HCT116 (cell line): ENCODE data around the gene POLE. TPM values are rescaled to one million over a fixed set of nuclear protein-coding genes. Genes with fewer than 3 reads are reported as not detected.
A peak's percentile ranks its signal among the peaks of the same experiment; 100 is the strongest.

Experiments
- ATAC-seq: fragments of 200-7000 bp; cut with Tn5 transposase; 2 replicates; pipeline ENCODE4 v1.9.1; 2020; ENCODE audit warnings: mild to moderate bottlenecking, moderate library complexity
- BruUV-seq: library from RNA; stranded (reverse); fragments of 400-500 nt; replicated peaks from 2 replicates; lab custom pipeline; 2021; lab: Mats Ljungman, UMichigan
- CTCF ChIA-PET: fragments of 300-600 bp; sonication (Branson Sonifier 250); formaldehyde crosslinking; loops from one replicate; lab custom pipeline; 2021; ENCODE audit warnings: antibody characterized with exemption; lab: Charles Lee
- POLR2A ChIA-PET: fragments of 300-600, 350-600 bp; sonication (Branson Sonifier 250); formaldehyde crosslinking; loops from one replicate; lab custom pipeline; 2021; ENCODE audit warnings: antibody characterized with exemption; lab: Charles Lee
- RAD21 ChIA-PET, 2 experiments: fragments of 300-600 bp; sonication (Branson Sonifier 250); formaldehyde crosslinking; loops; one replicate each; lab custom pipeline; 2023; ENCODE audit warnings: low total read pairs in 2 of 2; ENCODE audit not compliant: uncharacterized antibody in 2 of 2, unreplicated experiment in 2 of 2, low non-redundant PET in 1 of 2; lab: Charles Lee
- DNase-seq: peaks from one replicate; pipeline ENCODE4 v3.0.0-alpha.2; 2010; ENCODE audit warnings: low read depth, low spot score
- H2AFZ ChIP-seq: fragments of 200-600 bp; shearing (Covaris generic), sonication (generic); 2 replicates; pipeline ENCODE4 v1.6.1; 2017; ENCODE audit warnings: low read depth, mixed run types, mixed read lengths, antibody characterized with exemption, low read length; ENCODE audit not compliant: poor library complexity, severe bottlenecking
- H3K27ac ChIP-seq: 2 replicates; pipeline ENCODE4 v1.5.1; 2012; ENCODE audit warnings: low read depth, low read length
- H3K27me3 ChIP-seq: fragments of 200-600 bp; sonication (generic); 2 replicates; pipeline ENCODE4 v1.6.1; 2016; ENCODE audit warnings: mixed run types, low read length, mixed read lengths; ENCODE audit not compliant: insufficient read depth
- H3K36me3 ChIP-seq, 2 experiments: fragments of 200-500 bp in 1 of 2; fragments of 200-600 bp in 1 of 2; sonication (Bioruptor generic) in 1 of 2; sonication (generic) in 1 of 2; 2 replicates each; pipeline versions ENCODE4 v1.5.1 to v1.6.1; 2014 to 2016; ENCODE audit warnings: low read length in 2 of 2, inconsistent platforms in 1 of 2, mixed read lengths in 1 of 2, mixed run types in 1 of 2; ENCODE audit not compliant: insufficient read depth in 2 of 2, control insufficient read depth in 1 of 2
- H3K4me1 ChIP-seq, 2 experiments: fragments of 200-600 bp in 1 of 2; sonication (generic) in 1 of 2; 2 replicates each; pipeline versions ENCODE4 v1.5.1 to v1.6.1; 2012 to 2017; ENCODE audit warnings: low read length in 2 of 2, inconsistent platforms in 1 of 2, mild to moderate bottlenecking in 1 of 2, mixed read lengths in 1 of 2, mixed run types in 1 of 2, moderate library complexity in 1 of 2; ENCODE audit not compliant: insufficient read depth in 2 of 2, control insufficient read depth in 1 of 2
- H3K4me2 ChIP-seq: fragments of 200-600 bp; sonication (generic); 2 replicates; pipeline ENCODE4 v1.6.1; 2017; ENCODE audit warnings: mixed run types, low read length, mixed read lengths
- H3K4me3 ChIP-seq, 2 experiments: fragments of 200-600 bp in 1 of 2; sonication (generic) in 1 of 2; replicated peaks in 1 of 2; 2 replicates each; pipeline ENCODE4 v1.5.1; 2011 to 2016; ENCODE audit warnings: low read length in 2 of 2, control low read depth in 1 of 2, low read depth in 1 of 2, mild to moderate bottlenecking in 1 of 2, mixed read lengths in 1 of 2, mixed run types in 1 of 2
- H3K79me2 ChIP-seq: fragments of 200-600 bp; sonication (generic); 2 replicates; pipeline ENCODE4 v1.6.1; 2017; ENCODE audit warnings: mild to moderate bottlenecking, mixed run types, low read length, moderate library complexity, mixed read lengths; ENCODE audit not compliant: insufficient read depth
- H3K9ac ChIP-seq: fragments of 200-600 bp; sonication (generic); 2 replicates; pipeline ENCODE4 v1.6.1; 2016; ENCODE audit warnings: low read length, mixed read lengths
- H3K9me2 ChIP-seq: fragments of 200-600 bp; sonication (generic), shearing (Covaris generic); 2 replicates; pipeline ENCODE4 v1.6.1; 2017; ENCODE audit warnings: mixed run types, mild to moderate bottlenecking, moderate library complexity; ENCODE audit not compliant: insufficient read depth
- H3K9me3 ChIP-seq, 2 experiments: fragments of 200-500 bp in 1 of 2; fragments of 200-600 bp in 1 of 2; sonication (Bioruptor generic) in 1 of 2; sonication (generic) in 1 of 2; 2 replicates each; pipeline ENCODE4 v1.6.1; 2014 to 2017; ENCODE audit warnings: low read length in 2 of 2, mixed read lengths in 2 of 2, inconsistent platforms in 1 of 2, low read depth in 1 of 2, mild to moderate bottlenecking in 1 of 2, mixed run types in 1 of 2, moderate library complexity in 1 of 2; ENCODE audit not compliant: control insufficient read depth in 1 of 2, insufficient read depth in 1 of 2
- H4K20me1 ChIP-seq: fragments of 200-600 bp; sonication (generic), shearing (Covaris generic); 2 replicates; pipeline ENCODE4 v1.6.1; 2017; ENCODE audit warnings: mixed run types, mild to moderate bottlenecking, moderate library complexity; ENCODE audit not compliant: insufficient read depth
- CBX3 ChIP-seq: IDR thresholded peaks from 2 replicates; pipeline ENCODE4 v1.6.1; 2012; ENCODE audit warnings: low read depth
- CEBPB ChIP-seq: IDR thresholded peaks from 2 replicates; pipeline ENCODE4 v1.6.1; 2012; ENCODE audit warnings: low read depth
- CTCF ChIP-seq, 3 experiments: fragments of 200-600 bp in 1 of 3; sonication (generic) in 1 of 3; IDR thresholded peaks in 2 of 3; conservative IDR thresholded peaks in 1 of 3; 2 replicates each; pipeline ENCODE4 v1.5.1; 2012 to 2017; ENCODE audit warnings: low read depth in 2 of 3, low read length in 2 of 3, antibody characterized with exemption in 1 of 3, borderline replicate concordance in 1 of 3, control low read depth in 1 of 3, mild to moderate bottlenecking in 1 of 3, mixed read lengths in 1 of 3, mixed run types in 1 of 3, moderate library complexity in 1 of 3; ENCODE audit not compliant: insufficient read depth in 1 of 3
- ELF1 ChIP-seq: IDR thresholded peaks from 2 replicates; pipeline ENCODE4 v1.6.1; 2012; ENCODE audit warnings: low read depth, borderline replicate concordance
- FOSL1 ChIP-seq: IDR thresholded peaks from 2 replicates; pipeline ENCODE4 v1.6.1; 2012; ENCODE audit warnings: low read depth
- POLR2A ChIP-seq: IDR thresholded peaks from 2 replicates; pipeline ENCODE4 v1.7.0; 2011; ENCODE audit warnings: borderline replicate concordance; ENCODE audit not compliant: insufficient read depth, insufficient read length; ENCODE audit errors: extremely low read depth
- RAD21 ChIP-seq: IDR thresholded peaks from 2 replicates; pipeline ENCODE4 v1.6.1; 2012; ENCODE audit warnings: low read depth, mild to moderate bottlenecking
- SRF ChIP-seq: IDR thresholded peaks from 2 replicates; pipeline ENCODE4 v1.6.1; 2012; ENCODE audit warnings: low read depth
- YY1 ChIP-seq: IDR thresholded peaks from 2 replicates; pipeline ENCODE4 v1.6.1; 2011; ENCODE audit warnings: low read length, low read depth, moderate library complexity, mild to moderate bottlenecking; ENCODE audit not compliant: insufficient replicate concordance; ENCODE audit errors: extremely low read depth
- ZBTB33 ChIP-seq: IDR thresholded peaks from 2 replicates; pipeline ENCODE4 v1.6.1; 2011; ENCODE audit warnings: mild to moderate bottlenecking, low read length, moderate library complexity; ENCODE audit not compliant: insufficient replicate concordance; ENCODE audit errors: extremely low read depth
- ZFX ChIP-seq: fragments of 450-650 bp; IDR thresholded peaks from 2 replicates; pipeline ENCODE4 v1.6.1; 2017
- intact Hi-C: fragments of 100-400 bp; cut with micrococcal nuclease; formaldehyde crosslinking; loops from 2 replicates; pipeline ENCODE4 v1.10.0; 2022
- total RNA-seq: library from RNA; stranded (reverse); gene quantifications from one replicate; pipeline ENCODE4 v1.2.1, GENCODE V29; 2021; ENCODE audit not compliant: unreplicated experiment

The POLE gene
- total RNA-seq, 1 experiment from 2014 or later: 128 TPM

DNA sequence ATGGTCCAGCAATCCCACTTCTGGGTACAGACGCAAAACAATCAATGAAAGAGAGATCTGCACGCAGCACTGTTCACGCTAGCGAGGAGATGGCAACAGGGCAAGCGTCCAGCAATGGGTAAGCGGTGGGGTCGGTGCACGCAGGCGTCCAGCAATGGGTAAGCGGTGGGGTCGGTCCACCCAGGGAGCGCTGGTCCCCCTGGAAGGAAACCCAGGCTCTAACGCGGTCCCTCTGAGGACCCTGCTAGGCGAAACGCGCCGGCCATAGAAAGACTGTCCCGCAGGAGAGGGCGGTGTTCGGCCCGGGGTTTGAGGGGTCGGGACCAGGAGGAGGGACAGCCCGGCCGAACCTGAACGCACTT is 22.9 kb upstream of the POLE start:
- H3K9ac ChIP-seq: peak overlapping the region; percentile 93
- H3K79me2 ChIP-seq: peaks cover 49% of the 10 kb centered on the region
- H3K4me1 ChIP-seq: peaks cover 5 to 18% of the 10 kb centered on the region in 2 experiments
- TSS peak; percentile 90 for BruUV-seq
- H3K9me3 ChIP-seq: no peaks in the 10 kb centered on the region
- H3K27ac ChIP-seq: peak overlapping the region; percentile 91
- CTCF ChIA-PET: no interaction called here
- POLR2A ChIA-PET: no interaction called here
- no peaks in the 10 kb centered on the region for H3K27me3 ChIP-seq
- peaks cover 9 to 10% of the 10 kb centered on the region in 2 experiments; a peak in 3 of 4 replicates for H3K36me3 ChIP-seq
- intact Hi-C loops: no loop called here
- no peak for DNase-seq
- TF ChIP-seq SRF: no peak
- no peak for TF ChIP-seq RAD21
- no peak for TF ChIP-seq FOSL1
- no peak for TF ChIP-seq CEBPB
- TF ChIP-seq POLR2A: no peak
- no peak for TF ChIP-seq ZFX
- TF ChIP-seq ZBTB33: no peak
- no peak for TF ChIP-seq CTCF (IDR thresholded peaks at IDR 0.05 in 2 of 3, conservative IDR thresholded peaks at IDR 0.05 in 1 of 3; ENCODE audit: borderline replicate concordance in 1 of 3, insufficient read depth in 1 of 3, low read depth in 2 of 3, low read length in 2 of 3)
- TF ChIP-seq YY1: no peak
- TF ChIP-seq ELF1: no peak
- no peak for TF ChIP-seq CBX3
- TF ChIP-seq, all 23 proteins: peak for 0
- Histone ChIP-seq H2AFZ (no peak overlapping the region), H3K4me3 (peak overlapping the region; percentile 78 to 85), H4K20me1 (peaks cover 3% of the 10 kb centered on the region; the same call in 1 of the 2 replicates), H3K9me2 (no peaks in the 10 kb centered on the region), H3K4me2 (peak overlapping the region; percentile 99)
- peak; percentile 48 for ATAC-seq
- RAD21 ChIA-PET: no interaction called here
